PC-9 (cell line): ENCODE results near the gene STAB1. TPM values are rescaled to one million over a fixed set of nuclear protein-coding genes. Genes with fewer than 3 reads are reported as not detected.

Experiments used
- BruUV-seq: library from RNA; stranded (reverse); fragments of 400-500 nt; replicated peaks from 2 replicates; lab custom pipeline; 2021; lab: Mats Ljungman, UMichigan
- CTCF ChIA-PET: fragments of 300-600 bp; sonication (Branson Sonifier 250); formaldehyde crosslinking; loops from one replicate; lab custom pipeline; 2022; ENCODE audit warnings: antibody characterized with exemption; lab: Charles Lee
- POLR2A ChIA-PET: fragments of 300-600 bp; sonication (Branson Sonifier 250); formaldehyde crosslinking; loops from one replicate; lab custom pipeline; 2022; ENCODE audit warnings: antibody characterized with exemption; ENCODE audit not compliant: unreplicated experiment; lab: Charles Lee
- DNase-seq, 2 experiments: peaks; one replicate each; pipeline versions ENCODE4 v3.0.0 to v3.0.0-alpha.2; 2015 to 2022; ENCODE audit warnings: mixed read lengths in 1 of 2
- H2AFZ ChIP-seq: fragments of 200-600 bp; sonication (generic); 2 replicates; pipeline ENCODE4 v1.8.1; 2017; ENCODE audit warnings: antibody characterized with exemption
- H3F3A ChIP-seq: fragments of 200-600 bp; sonication (generic); 2 replicates; pipeline ENCODE4 v1.8.1; 2017; ENCODE audit warnings: antibody characterized with exemption, mild to moderate bottlenecking, low read depth; ENCODE audit not compliant: insufficient read depth
- H3K27ac ChIP-seq: fragments of 200-600 bp; sonication (generic); 2 replicates; pipeline ENCODE4 v1.6.1; 2016; ENCODE audit warnings: mixed run types
- H3K27me3 ChIP-seq: fragments of 200-600 bp; sonication (generic); 2 replicates; pipeline ENCODE4 v1.6.1; 2016; ENCODE audit warnings: low read depth, mixed run types; ENCODE audit not compliant: insufficient read depth
- H3K36me3 ChIP-seq: fragments of 200-600 bp; sonication (generic); 2 replicates; pipeline ENCODE4 v1.6.1; 2016; ENCODE audit warnings: low read depth, mixed run types
- H3K4me1 ChIP-seq: fragments of 200-600 bp; sonication (generic); replicated peaks from 2 replicates; pipeline ENCODE4 v1.6.1; 2016; ENCODE audit warnings: mixed run types; ENCODE audit not compliant: insufficient read depth
- H3K4me2 ChIP-seq: fragments of 200-600 bp; sonication (generic); 2 replicates; pipeline ENCODE4 v1.6.1; 2017; ENCODE audit warnings: mixed run types
- H3K4me3 ChIP-seq: fragments of 200-600 bp; sonication (generic); 2 replicates; pipeline ENCODE4 v1.6.1; 2016; ENCODE audit warnings: mixed run types
- H3K79me2 ChIP-seq: fragments of 200-600 bp; sonication (generic); 2 replicates; pipeline ENCODE4 v1.6.1; 2017; ENCODE audit warnings: low read depth, mixed run types
- H3K9me2 ChIP-seq: fragments of 200-600 bp; sonication (generic); 2 replicates; pipeline ENCODE4 v1.8.1; 2017; ENCODE audit warnings: mild to moderate bottlenecking; ENCODE audit not compliant: insufficient read depth
- H3K9me3 ChIP-seq: fragments of 200-600 bp; sonication (generic); 2 replicates; pipeline ENCODE4 v1.8.1; 2016; ENCODE audit warnings: low read depth; ENCODE audit not compliant: insufficient read depth
- H4K20me1 ChIP-seq: fragments of 200-600 bp; sonication (generic); 2 replicates; pipeline ENCODE4 v1.8.1; 2017; ENCODE audit not compliant: insufficient read depth
- CTCF ChIP-seq: fragments of 200-600 bp; sonication (generic); conservative IDR thresholded peaks from 2 replicates; pipeline ENCODE4 v1.6.1; 2017; ENCODE audit warnings: mixed run types, antibody characterized with exemption, mild to moderate bottlenecking, moderate library complexity
- EZH2 ChIP-seq: fragments of 200-600 bp; sonication (generic); IDR thresholded peaks from 2 replicates; pipeline ENCODE4 v1.8.0; 2017; ENCODE audit warnings: antibody characterized with exemption, low read depth
- intact Hi-C: fragments of 100-400 bp; cut with micrococcal nuclease; formaldehyde crosslinking; loops from one replicate; pipeline ENCODE4 v1.10.0; 2022; ENCODE audit not compliant: unreplicated experiment
- total RNA-seq: library from RNA; stranded (reverse); gene quantifications from 2 replicates; pipeline ENCODE4 v1.2.3, GENCODE V29; 2021

STAB1 gene
- total RNA-seq, 1 experiment from 2014 or later, result 0.04 TPM

GRCh38 chr3:52527732-52528585 is 32.8 kb downstream of the STAB1 start:
- peaks cover 7% of the 10 kb centered on the region; the same call in 1 of the 2 replicates for H3F3A ChIP-seq
- no peak overlapping the region for H3K4me2 ChIP-seq
- H3K36me3 ChIP-seq, result no peaks in the 10 kb centered on the region
- no peak for DNase-seq
- H3K4me1 ChIP-seq, result peaks cover 15% of the 10 kb centered on the region
- no peaks in the 10 kb centered on the region for H4K20me1 ChIP-seq
- no peaks in the 10 kb centered on the region for H3K9me2 ChIP-seq
- H3K4me3 ChIP-seq, result no peak overlapping the region
- BruUV-seq, result no TSS peak
- 0 out of 2 replicates have a peak, but pooled peaks cover 11% of the 10 kb centered on the region for H3K79me2 ChIP-seq
- H2AFZ ChIP-seq, result no peak overlapping the region
- intact Hi-C loops, result loop anchor here (2.0 kb wide), 2 partner anchors 73 to 143 kb away; partner anchors contain the start of genes NISCH and TNNC1
- no peak overlapping the region for H3K27ac ChIP-seq
- no peaks in the 10 kb centered on the region for H3K27me3 ChIP-seq
- POLR2A ChIA-PET, result no interaction called here
- H3K9me3 ChIP-seq, result no peaks in the 10 kb centered on the region
- TF ChIP-seq EZH2 (no peak), CTCF (no peak)
- CTCF ChIA-PET, result no interaction called here

- Histone ChIP-seq H2AFZ (no peak overlapping the region), H3K4me1 (peaks cover 15% of the 10 kb centered on the region), H3K9me3 (no peaks in the 10 kb centered on the region), H3K27me3 (no peaks in the 10 kb centered on the region), H4K20me1 (no peaks in the 10 kb centered on the region), H3K4me2 (no peak overlapping the region), H3K4me3 (no peak overlapping the region), H3K36me3 (no peaks in the 10 kb centered on the region), H3F3A (peaks cover 7% of the 10 kb centered on the region; the same call in 1 of the 2 replicates), H3K9me2 (no peaks in the 10 kb centered on the region), H3K79me2 (0 out of 2 replicates have a peak, but pooled peaks cover 11% of the 10 kb centered on the region), H3K27ac (no peak overlapping the region)
- no peak for DNase-seq
- ChIA-PET POLR2A (no interaction called here), CTCF (no interaction called here)
- BruUV-seq, result no TSS peak
- intact Hi-C loops, result no loop called here
- TF ChIP-seq EZH2, result no peak
- no peak for TF ChIP-seq CTCF
These were observed 33.6 kb downstream of the STAB1 start for GRCh38 chr3:52528586-52529375.
